Hepatocyte (in vitro differentiated cells): ENCODE measurements around the gene SAMMSON. TPM values are rescaled to one million over a fixed set of nuclear protein-coding genes. Genes with fewer than 3 reads are reported as not detected.

ENCODE experiments used
- DNase-seq: peaks from one replicate; pipeline ENCODE4 v3.0.0-alpha.2; 2016; ENCODE audit warnings: low spot score
- H2AFZ ChIP-seq: fragments of 200-600 bp; sonication (generic); 2 replicates; pipeline ENCODE4 v1.6.0; 2016; ENCODE audit warnings: antibody characterized with exemption, mild to moderate bottlenecking
- H3K27ac ChIP-seq: fragments of 200-600 bp; sonication (generic); 2 replicates; pipeline ENCODE4 v1.5.1; 2016; ENCODE audit warnings: mild to moderate bottlenecking
- H3K27me3 ChIP-seq: fragments of 200-600 bp; sonication (generic); 2 replicates; pipeline ENCODE4 v1.6.1; 2016
- H3K36me3 ChIP-seq: fragments of 200-600 bp; sonication (generic); replicated peaks from 2 replicates; pipeline ENCODE4 v1.5.1; 2016; ENCODE audit warnings: low read depth; ENCODE audit not compliant: insufficient read depth
- H3K4me1 ChIP-seq: fragments of 200-600 bp; sonication (generic); 2 replicates; pipeline ENCODE4 v1.5.1; 2016; ENCODE audit warnings: mild to moderate bottlenecking, moderate library complexity; ENCODE audit not compliant: insufficient read depth
- H3K4me2 ChIP-seq: fragments of 200-600 bp; sonication (generic); 2 replicates; pipeline ENCODE4 v1.6.0; 2016
- H3K4me3 ChIP-seq: fragments of 200-600 bp; sonication (generic); 2 replicates; pipeline ENCODE4 v1.5.1; 2016; ENCODE audit warnings: mild to moderate bottlenecking
- H3K79me2 ChIP-seq: fragments of 200-600 bp; sonication (generic); 2 replicates; pipeline ENCODE4 v1.6.0; 2017; ENCODE audit warnings: mild to moderate bottlenecking
- H3K9me2 ChIP-seq: fragments of 200-600 bp; sonication (generic); replicated peaks from 2 replicates; pipeline ENCODE4 v1.6.0; 2017; ENCODE audit warnings: mild to moderate bottlenecking; ENCODE audit not compliant: insufficient read depth
- H3K9me3 ChIP-seq: fragments of 200-600 bp; sonication (generic); 2 replicates; pipeline ENCODE4 v1.5.1; 2016; ENCODE audit warnings: low read depth, mild to moderate bottlenecking
- H4K20me1 ChIP-seq: fragments of 200-600 bp; sonication (generic); 2 replicates; pipeline ENCODE4 v1.6.0; 2016; ENCODE audit warnings: mild to moderate bottlenecking; ENCODE audit not compliant: insufficient read depth, poor library complexity, severe bottlenecking
- CTCF ChIP-seq: fragments of 200-600 bp; sonication (generic); IDR thresholded peaks from 2 replicates; pipeline ENCODE4 v1.5.1; 2016; ENCODE audit warnings: antibody characterized with exemption, mild to moderate bottlenecking; ENCODE audit not compliant: poor library complexity
- EZH2 ChIP-seq: fragments of 200-600 bp; sonication (generic); IDR thresholded peaks from 2 replicates; pipeline ENCODE4 v1.6.1; 2016; ENCODE audit warnings: antibody characterized with exemption, mild to moderate bottlenecking, borderline replicate concordance
- EZH2phosphoT487 ChIP-seq: fragments of 200-600 bp; sonication (generic); IDR thresholded peaks from one replicate; pipeline ENCODE4 v1.6.1; 2018; ENCODE audit warnings: antibody characterized with exemption, mild to moderate bottlenecking, low read depth, moderate library complexity; ENCODE audit not compliant: unreplicated experiment, severe bottlenecking
- WGBS: methylation state at CpG from one replicate; pipeline ENCODE4 v1.1.6; 2016; ENCODE audit warnings: low lambda C conversion rate; ENCODE audit errors: missing lambda C conversion rate; 5-methylcytosine and 5-hydroxymethylcytosine counted together
- polyA plus RNA-seq: library from polyadenylated mRNA; unstranded; fragments of >200 nt; fragmentation: Nextera tagmentation; extraction: Ambion mirVana; gene quantifications from 2 replicates; pipeline ENCODE4 v1.2.1, GENCODE V29; 2016
- total RNA-seq: library from RNA; depleted of rRNA; stranded (reverse); fragments of >200 nt; gene quantifications from 2 replicates; pipeline ENCODE4 v1.2.3, GENCODE V29; 2014

Gene SAMMSON
- total and polyA plus RNA-seq, 2 experiments from 2014 or later = 0.10 TPM; not detected in 1

DNA sequence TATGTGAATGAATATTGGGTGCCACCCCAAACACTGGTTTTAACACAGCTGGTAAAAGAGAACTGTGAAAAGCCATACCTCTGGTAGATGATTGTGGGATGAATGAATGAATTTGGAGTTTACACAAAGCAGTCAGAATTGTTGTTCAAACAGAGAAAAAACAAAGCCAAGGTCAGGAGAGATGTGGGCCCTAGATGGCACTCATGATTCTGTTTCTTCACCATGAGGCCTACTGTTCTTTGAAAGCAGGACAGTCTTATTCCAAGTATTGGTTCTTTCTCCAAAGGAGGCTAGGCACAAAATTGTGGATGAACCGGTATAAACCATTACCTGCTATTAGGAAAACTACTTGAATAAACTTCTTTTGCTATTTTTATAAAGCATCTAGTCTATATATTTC is 97.6 kb downstream of the SAMMSON start:
- Histone ChIP-seq H3K27me3 (no peaks in the 10 kb centered on the region), H3K9me2 (no peaks in the 10 kb centered on the region), H3K4me2 (no peak overlapping the region), H3K4me1 (no peaks in the 10 kb centered on the region), H3K27ac (no peak overlapping the region), H2AFZ (no peak overlapping the region), H3K9me3 (no peaks in the 10 kb centered on the region), H4K20me1 (no peaks in the 10 kb centered on the region), H3K79me2 (no peaks in the 10 kb centered on the region), H3K36me3 (no peaks in the 10 kb centered on the region), H3K4me3 (no peak overlapping the region)
- DNase-seq = no peak
- 96% methylated on average over 1 of the region's 1 CpG for WGBS
- no peak for TF ChIP-seq EZH2phosphoT487
- TF ChIP-seq EZH2 = no peak
- TF ChIP-seq CTCF = no peak

DNA sequence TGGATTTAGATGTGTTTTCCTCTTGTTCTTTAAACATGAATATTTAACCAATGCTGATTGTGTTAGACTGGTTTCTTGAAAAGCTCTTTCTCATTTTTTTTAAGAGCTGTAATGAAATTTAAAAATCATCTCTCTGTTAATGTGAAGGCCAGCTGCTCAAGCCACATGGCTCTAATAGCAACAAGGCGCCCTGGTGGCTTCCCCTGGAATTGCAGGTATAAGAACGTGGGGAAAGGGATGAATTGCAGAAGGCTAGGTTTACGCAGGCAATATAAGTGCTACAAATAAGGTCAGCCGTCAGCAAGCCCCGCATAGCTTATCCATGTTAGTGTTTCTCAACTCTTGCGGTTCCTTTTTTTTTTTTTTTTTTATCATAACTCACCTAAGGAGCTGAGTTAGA is 108.5 kb downstream of the SAMMSON start:
- no peaks in the 10 kb centered on the region for H3K79me2 ChIP-seq
- no peak overlapping the region for H3K4me2 ChIP-seq
- H3K36me3 ChIP-seq = no peaks in the 10 kb centered on the region
- no peaks in the 10 kb centered on the region for H3K9me2 ChIP-seq
- H3K4me3 ChIP-seq = no peak overlapping the region
- H3K27ac ChIP-seq = no peak overlapping the region
- H3K27me3 ChIP-seq = no peaks in the 10 kb centered on the region
- peak; percentile 42 for DNase-seq
- TF ChIP-seq EZH2 (no peak), CTCF (peak; percentile 39), EZH2phosphoT487 (no peak)
- WGBS = 47% methylated on average over 6 of the region's 6 CpGs
- H3K9me3 ChIP-seq = no peaks in the 10 kb centered on the region
- no peaks in the 10 kb centered on the region for H3K4me1 ChIP-seq
- no peak overlapping the region for H2AFZ ChIP-seq
- no peaks in the 10 kb centered on the region for H4K20me1 ChIP-seq

DNA sequence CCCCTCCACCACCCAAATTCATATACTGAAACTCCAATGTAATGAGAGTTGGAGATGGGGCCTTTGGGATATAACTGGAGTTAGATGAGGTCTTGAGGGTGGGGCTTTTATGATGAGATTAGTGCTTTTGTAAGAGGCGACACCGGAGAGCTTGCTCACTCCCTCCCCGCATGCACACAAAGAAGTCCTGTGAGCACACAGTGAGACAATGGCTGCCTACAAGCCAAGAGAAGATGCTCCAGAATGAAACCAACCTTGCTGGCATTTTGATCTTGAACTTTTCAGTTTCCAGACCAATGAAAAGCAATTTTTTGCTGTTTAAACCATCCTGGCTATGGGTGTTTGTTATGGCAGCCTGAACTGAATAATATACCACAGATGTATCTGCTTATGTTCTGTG is 109.0 kb downstream of the SAMMSON start:
- TF ChIP-seq CTCF (no peak), EZH2 (no peak), EZH2phosphoT487 (no peak)
- WGBS = 93% methylated on average over 3 of the region's 3 CpGs

GRCh38 chr3:70110066-70110465 is 110.5 kb downstream of the SAMMSON start:
- WGBS = 74% methylated on average over 2 of the region's 2 CpGs
- Histone ChIP-seq H3K9me2 (no peaks in the 10 kb centered on the region), H3K4me3 (no peak overlapping the region), H3K27me3 (no peaks in the 10 kb centered on the region), H3K4me1 (no peaks in the 10 kb centered on the region), H3K9me3 (no peaks in the 10 kb centered on the region), H4K20me1 (no peaks in the 10 kb centered on the region), H3K79me2 (no peaks in the 10 kb centered on the region), H3K27ac (no peak overlapping the region), H2AFZ (no peak overlapping the region), H3K36me3 (no peaks in the 10 kb centered on the region), H3K4me2 (no peak overlapping the region)
- DNase-seq = no peak
- TF ChIP-seq EZH2 (no peak), CTCF (no peak), EZH2phosphoT487 (no peak)

More for the DNA sequence above, 109.0 kb downstream of the SAMMSON start:
- Histone ChIP-seq H3K9me3 (no peaks in the 10 kb centered on the region), H3K4me1 (no peaks in the 10 kb centered on the region), H3K27ac (no peak overlapping the region), H2AFZ (no peak overlapping the region), H3K4me2 (no peak overlapping the region), H3K27me3 (no peaks in the 10 kb centered on the region), H3K36me3 (no peaks in the 10 kb centered on the region), H3K9me2 (no peaks in the 10 kb centered on the region), H4K20me1 (no peaks in the 10 kb centered on the region), H3K79me2 (no peaks in the 10 kb centered on the region), H3K4me3 (no peak overlapping the region)
- no peak for DNase-seq
